Ramos (cell line): Measurements from ENCODE around the gene KLF6.
"Not testable (repeated sequence)": the region's sequence is repeated elsewhere in the genome, so short reads cannot be mapped to it uniquely, and the experiment has no call there.

Source experiments
- in situ Hi-C: fragments of 300-500 bp; cut with MboI; formaldehyde crosslinking; loops from one replicate; pipeline ENCODE4 v1.14.3; 2022; ENCODE audit warnings: low sequenced_read_pairs; ENCODE audit not compliant: unreplicated experiment

KLF6 gene

GRCh38 chr10:3738855-3739350, 46.1 kb downstream of the KLF6 start:
- in situ Hi-C loops, result no loop called here

GRCh38 chr10:3737864-3738263, 47.1 kb downstream of the KLF6 start:
- in situ Hi-C loops, result no loop called here

- in situ Hi-C loops, result no loop called here
These were observed 49.8 kb downstream of the KLF6 start for GRCh38 chr10:3735175-3735574.

- in situ Hi-C loops, result no loop called here
These were observed 50.9 kb downstream of the KLF6 start for GRCh38 chr10:3734111-3734510.

- in situ Hi-C loops, result not testable (repeated sequence)
These were observed 52.8 kb downstream of the KLF6 start for GRCh38 chr10:3732183-3732582.

- in situ Hi-C loops, result no loop called here
These were observed 55.5 kb downstream of the KLF6 start for GRCh38 chr10:3729397-3729976.

- in situ Hi-C loops, result no loop called here
These were observed 56.4 kb downstream of the KLF6 start for GRCh38 chr10:3728563-3728962.

- in situ Hi-C loops, result no loop called here
These were observed 57.7 kb downstream of the KLF6 start for GRCh38 chr10:3727268-3727667.
